GM19099 (cell line): ENCODE measurements around the gene HTD2.

Experiments
- POLR2A ChIP-seq: IDR thresholded peaks from 3 replicates; pipeline ENCODE4 v1.6.1; 2011; ENCODE audit warnings: low read depth; ENCODE audit not compliant: insufficient read length; ENCODE audit errors: extremely low read depth

Gene HTD2

GRCh38 chr3:58288011-58288728 is 18.1 kb upstream of the HTD2 start:
- TF ChIP-seq POLR2A, result no peak

- TF ChIP-seq POLR2A, result no peak
Measured at GRCh38 chr3:58291671-58292338, 14.5 kb upstream of the HTD2 start.

- no peak for TF ChIP-seq POLR2A
Measured at GRCh38 chr3:58292866-58293265, 13.5 kb upstream of the HTD2 start.

- TF ChIP-seq POLR2A, result no peak
Measured at GRCh38 chr3:58293516-58293915, 12.8 kb upstream of the HTD2 start.

- TF ChIP-seq POLR2A, result no peak
Measured at GRCh38 chr3:58296269-58296668, 10.1 kb upstream of the HTD2 start.

- no peak for TF ChIP-seq POLR2A
Measured at GRCh38 chr3:58296843-58297242, 9.5 kb upstream of the HTD2 start.

GRCh38 chr3:58298190-58298589 is 8.1 kb upstream of the HTD2 start:
- no peak for TF ChIP-seq POLR2A

- no peak for TF ChIP-seq POLR2A
Measured at GRCh38 chr3:58299075-58299474, 7.2 kb upstream of the HTD2 start.

- TF ChIP-seq POLR2A, result no peak
Measured at GRCh38 chr3:58299839-58300516, 6.3 kb upstream of the HTD2 start.

- TF ChIP-seq POLR2A, result no peak
Measured at GRCh38 chr3:58307639-58308215, 1.4 kb downstream of the HTD2 start.

- TF ChIP-seq POLR2A, result no peak
Measured at GRCh38 chr3:58308728-58309127, 2.4 kb downstream of the HTD2 start.

- TF ChIP-seq POLR2A, result no peak
Measured at GRCh38 chr3:58317811-58318210, 11.5 kb downstream of the HTD2 start.

GRCh38 chr3:58321791-58322190 is 15.5 kb downstream of the HTD2 start:
- TF ChIP-seq POLR2A, result no peak

- no peak for TF ChIP-seq POLR2A
Measured at GRCh38 chr3:58322793-58323192, 16.5 kb downstream of the HTD2 start.

GRCh38 chr3:58323529-58324390 is 17.4 kb downstream of the HTD2 start:
- no peak for TF ChIP-seq POLR2A
